HG03039 (cell line): ENCODE measurements around the gene AATF.
"Not testable (repeated sequence)": the region's sequence is repeated elsewhere in the genome, so short reads cannot be mapped to it uniquely, and the experiment has no call there.

Experiments
- ATAC-seq: cut with Tn5 transposase; IDR thresholded peaks from one replicate; pipeline ENCODE4 v1.9.1; 2021; ENCODE audit warnings: mild to moderate bottlenecking, moderate library complexity; ENCODE audit not compliant: unreplicated experiment

Gene AATF

DNA sequence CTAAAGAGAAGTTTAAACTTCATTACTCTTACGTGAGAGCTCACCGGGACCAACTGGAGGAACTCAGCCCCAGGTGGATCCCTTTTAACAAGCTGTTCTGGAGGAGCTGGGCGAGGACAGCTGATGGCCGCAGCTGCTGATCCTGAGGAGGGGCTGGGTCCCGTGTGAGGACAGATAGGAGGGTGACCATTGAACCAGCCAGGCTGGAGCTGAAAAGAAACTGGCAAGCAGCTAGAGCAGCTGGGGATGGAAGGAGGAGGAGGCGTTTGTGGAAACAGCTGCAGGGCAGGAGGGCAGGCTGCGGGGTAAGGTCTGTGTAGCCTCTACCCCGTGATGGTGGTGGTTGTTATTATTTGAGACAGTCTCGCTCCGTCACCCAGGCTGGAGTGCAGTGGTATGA is 119.5 kb downstream of the AATF start:
- no peak for ATAC-seq

DNA sequence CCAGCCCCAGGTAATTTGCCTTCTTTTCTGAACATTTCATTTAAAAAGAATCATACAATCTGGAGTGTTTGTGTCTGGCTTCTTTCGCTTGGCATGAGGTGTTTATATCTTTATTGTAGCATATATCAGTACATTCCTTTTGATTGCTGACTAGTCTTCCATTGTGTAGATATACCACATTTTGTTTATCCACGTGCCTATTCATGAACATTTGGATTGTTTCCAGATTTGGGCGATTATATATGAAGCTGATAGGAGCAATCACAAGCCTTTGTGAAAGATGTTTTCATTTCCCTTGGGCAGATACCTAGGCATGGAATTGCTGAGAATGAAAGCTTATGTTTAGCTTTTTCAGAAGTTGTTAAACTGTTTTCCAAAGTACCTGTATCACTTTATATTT is 120.3 kb downstream of the AATF start:
- no peak for ATAC-seq

DNA sequence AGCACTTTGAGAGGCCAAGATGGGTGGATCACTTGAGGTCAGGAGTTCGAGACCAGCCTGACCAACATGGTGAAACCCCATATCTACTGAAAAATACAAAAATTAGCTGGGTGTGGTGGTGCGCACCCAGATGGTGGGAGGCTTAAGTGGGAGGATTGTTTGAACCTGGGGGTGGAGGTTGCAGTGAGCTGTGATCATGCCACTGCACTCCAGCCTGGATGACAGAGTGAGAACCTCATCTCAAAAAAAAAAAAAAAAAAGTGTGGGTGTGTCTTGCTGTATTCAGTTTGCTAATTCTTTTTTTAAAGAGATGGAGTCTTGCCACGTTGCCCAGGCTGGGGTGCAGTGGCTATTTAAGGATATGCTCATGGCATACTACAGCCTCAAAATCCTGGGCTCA is 124.7 kb downstream of the AATF start:
- not testable (repeated sequence) for ATAC-seq

DNA sequence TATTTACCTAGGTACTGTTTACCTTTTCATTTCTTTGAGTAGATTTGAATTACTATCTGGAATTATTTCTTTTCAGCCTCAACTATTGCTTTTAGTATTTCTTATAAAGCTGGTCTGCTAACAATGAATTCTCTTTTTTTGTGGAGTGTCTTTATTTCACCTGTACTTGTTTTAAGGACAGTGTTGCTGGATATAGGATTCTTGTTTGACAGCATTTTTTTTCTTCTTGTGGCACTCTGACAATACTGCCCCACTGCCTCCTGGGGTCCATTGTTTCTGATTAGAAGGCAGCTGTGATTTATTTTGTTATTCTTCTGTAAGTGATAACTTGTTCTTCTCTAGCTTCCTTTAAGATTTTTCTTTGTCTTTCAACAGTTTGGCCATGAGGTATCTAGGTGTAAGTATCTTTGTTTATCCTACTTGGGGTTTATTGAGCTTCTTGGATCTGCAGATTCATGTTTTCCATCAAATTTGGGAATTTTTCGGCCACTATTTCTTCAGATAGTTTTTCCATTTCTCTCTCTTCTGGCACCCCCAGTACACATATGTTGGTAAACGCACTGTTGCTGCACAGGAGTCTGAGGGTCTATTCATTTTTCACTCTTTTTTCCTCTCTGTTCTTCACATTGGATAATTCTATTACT is 130.4 kb downstream of the AATF start:
- ATAC-seq, result no peak

DNA sequence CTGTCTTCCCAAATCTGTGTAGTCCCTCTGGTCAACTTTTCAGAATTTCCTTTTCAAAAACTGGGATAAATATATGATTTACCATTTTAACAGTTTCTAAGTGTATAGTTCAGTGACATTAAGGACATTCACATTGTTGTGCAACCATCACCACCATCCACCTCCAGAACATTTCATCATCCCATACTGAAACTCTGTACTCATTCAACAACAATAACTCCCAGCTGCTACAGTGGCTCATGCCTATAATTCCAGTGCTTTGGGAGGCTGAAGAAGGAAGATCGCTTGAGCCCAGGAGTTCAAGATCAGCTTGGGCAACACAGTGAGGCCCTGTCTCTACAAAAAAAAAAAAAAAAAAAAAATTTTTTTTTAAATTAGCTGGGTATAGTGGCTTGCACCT is 131.0 kb downstream of the AATF start:
- no peak for ATAC-seq

DNA sequence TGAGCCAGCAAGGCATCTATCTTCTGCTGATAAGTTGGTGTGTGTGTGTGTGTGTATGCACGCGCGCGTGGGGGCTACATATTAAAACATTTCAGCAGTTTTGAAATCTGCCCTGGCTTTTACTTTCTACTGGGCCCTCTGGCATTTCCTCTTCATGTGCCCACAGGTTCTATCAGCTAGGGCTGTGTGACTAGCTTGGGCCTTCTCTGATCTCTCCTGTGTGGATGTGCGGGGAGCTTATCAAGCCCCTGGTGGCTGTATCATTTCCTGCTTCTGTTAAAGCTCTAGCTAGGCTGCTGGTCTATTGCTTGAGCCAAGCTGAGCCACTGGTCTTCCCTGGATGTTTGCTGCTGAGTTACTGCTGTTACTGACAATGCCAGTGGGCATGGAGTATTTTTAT is 132.5 kb downstream of the AATF start:
- ATAC-seq, result no peak

DNA sequence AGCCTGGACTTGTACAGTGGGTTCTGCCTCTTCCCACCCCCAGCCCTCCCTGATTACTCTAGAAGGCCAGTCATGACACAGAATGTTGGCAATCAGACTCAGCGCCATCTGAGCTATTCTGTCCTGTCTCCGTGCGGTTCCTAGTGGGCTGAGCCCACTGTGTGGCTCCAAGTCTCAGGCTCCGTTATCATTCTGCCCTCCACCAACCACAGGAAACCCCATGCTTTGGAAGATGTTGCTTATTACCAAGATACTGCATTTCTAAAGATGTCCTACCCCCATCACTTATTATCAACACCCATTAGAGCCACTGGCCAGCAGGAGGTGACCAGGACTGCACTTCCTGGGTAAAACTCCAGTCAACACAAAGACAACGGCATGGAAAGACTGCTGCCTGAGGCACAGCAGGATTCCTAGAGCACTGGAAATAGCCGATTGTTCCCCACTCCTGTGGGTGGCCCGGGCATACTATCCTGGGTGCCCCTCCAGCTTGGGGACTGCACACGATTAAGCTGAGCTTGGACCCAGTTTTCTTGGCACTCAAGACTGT is 133.6 kb downstream of the AATF start:
- no peak for ATAC-seq

DNA sequence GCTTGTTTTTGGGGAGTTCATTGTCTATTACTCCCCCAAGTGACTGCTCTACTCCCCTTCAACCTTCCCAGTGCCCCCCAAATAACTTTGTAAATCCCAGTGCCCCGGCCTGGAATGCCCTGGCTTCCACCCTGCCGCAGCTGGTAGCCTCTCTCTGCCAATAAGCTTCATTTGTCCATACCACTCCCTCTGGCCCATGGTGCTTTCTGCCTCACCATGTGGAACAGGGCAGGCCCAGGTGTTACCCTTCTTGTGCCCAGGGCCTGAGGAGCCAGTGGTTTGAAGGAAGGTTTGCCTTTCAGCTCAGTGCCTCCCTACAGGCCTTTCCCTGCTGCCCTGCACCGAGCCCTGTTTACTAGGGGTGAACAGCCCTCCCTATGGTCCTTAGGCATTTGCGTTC is 134.2 kb downstream of the AATF start:
- no peak for ATAC-seq

DNA sequence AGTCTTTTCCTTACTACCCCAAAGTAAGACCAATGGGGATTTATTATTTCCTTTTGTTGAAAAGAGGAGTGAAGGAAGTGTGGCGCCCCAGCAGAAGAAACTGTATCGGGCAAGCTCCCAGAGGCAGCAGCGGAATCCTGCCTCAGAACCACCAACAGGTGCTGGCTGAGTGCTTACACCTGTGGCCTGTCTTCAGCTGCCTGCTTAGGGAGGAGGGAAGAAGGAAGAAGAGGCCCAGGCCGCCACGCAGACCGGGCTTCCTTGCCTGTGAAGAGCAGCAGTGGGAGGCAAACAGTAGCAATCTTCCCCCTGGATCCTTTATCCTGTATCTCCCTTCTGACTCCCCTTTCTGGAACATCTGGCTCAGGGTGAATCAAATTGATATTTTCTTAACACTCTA is 134.7 kb downstream of the AATF start:
- ATAC-seq, result no peak

DNA sequence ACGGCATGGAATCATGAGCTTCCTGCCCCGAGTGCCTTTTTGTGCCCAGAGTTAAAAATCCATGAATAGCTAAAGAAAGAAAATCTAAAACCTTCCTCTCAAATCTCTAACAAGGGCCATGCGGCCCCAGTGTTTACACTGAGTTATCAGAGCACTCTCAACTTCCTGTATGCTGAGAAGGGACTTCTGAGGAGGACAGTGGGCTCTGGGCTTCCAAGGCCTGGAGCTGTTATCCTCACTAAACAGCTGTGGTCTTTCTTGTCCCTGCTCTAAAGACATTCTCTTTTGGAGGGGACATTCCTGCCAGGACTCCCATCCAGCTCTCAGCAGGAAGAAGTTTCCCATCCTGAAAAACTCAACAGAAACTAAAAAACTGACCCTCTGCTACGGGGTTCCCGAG is 135.6 kb downstream of the AATF start:
- no peak for ATAC-seq

DNA sequence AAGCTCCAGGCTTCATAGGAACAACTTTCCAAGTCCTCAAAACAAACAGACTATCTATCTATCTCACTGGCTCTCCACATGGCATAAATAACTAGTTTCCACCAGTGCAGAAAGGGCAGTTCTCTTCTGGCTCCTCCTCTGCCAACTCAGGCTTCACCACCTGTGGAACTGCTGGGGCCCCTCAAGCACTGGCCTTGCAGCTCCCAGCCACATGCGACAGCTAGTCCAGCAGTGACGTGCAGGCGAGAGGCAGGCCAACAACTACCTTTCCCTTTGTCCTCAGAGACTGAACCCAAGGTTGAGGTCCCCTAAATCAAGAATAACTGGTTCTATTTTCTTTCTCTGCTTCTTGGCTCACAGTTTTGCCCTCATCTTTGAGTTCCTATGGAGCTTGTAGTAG is 137.6 kb downstream of the AATF start:
- no peak for ATAC-seq

DNA sequence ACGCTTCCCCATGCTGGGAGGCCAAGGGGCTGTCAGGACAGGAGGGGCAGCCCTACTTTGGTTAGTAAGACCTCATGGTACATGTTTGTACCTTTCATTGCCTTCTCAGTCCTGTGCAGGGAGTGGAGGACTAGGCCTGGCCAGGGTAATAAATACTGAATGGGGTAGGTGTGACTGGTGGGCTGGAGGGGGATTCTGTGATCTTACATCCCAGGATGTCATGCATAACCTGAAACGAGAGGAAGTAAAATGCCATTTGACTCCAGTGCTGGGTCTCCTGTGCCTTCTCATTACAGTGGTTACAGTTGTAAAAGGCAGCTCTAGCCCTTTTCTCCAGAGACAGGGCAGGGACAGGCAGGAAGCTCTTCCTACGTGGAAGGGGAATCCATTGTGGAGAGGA is 138.2 kb downstream of the AATF start:
- ATAC-seq, result no peak

DNA sequence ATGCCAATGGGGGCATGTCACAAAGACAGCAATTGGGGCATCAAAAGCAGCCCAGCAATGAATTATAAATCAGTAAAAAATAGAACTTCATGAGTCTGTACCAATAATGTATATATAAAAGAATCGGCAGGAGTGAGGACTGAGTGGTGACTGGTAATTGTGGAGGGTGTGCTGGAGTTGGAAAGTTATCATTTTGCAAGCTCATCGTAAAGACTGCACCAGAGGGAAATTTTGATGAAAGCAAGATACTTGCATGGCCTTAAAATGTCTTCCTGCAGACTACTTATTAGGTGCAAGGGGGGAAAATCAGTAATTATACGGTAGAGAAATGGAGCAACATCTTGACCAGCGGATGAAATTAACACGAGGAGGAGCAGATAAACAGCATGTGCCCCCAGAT is 138.9 kb downstream of the AATF start:
- no peak for ATAC-seq

DNA sequence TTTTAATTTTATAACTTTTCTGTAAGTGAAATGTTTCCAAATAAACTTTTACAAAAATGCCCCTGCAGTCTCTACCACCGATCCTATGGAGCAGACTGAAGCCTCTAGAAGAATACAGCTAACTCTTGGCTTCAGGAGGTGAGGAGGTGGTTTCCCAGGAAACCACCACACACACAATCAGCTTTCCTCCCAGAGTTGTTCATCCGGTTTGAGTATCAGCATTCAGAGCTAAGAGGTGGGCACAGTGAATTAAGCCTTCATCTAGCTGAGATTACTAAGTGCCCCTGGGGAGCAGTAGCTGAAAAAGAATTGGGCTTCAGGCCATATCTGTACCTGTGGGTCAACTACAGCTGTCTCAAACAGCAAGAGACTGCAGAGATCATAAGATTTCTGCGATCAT is 139.7 kb downstream of the AATF start:
- ATAC-seq, result no peak

DNA sequence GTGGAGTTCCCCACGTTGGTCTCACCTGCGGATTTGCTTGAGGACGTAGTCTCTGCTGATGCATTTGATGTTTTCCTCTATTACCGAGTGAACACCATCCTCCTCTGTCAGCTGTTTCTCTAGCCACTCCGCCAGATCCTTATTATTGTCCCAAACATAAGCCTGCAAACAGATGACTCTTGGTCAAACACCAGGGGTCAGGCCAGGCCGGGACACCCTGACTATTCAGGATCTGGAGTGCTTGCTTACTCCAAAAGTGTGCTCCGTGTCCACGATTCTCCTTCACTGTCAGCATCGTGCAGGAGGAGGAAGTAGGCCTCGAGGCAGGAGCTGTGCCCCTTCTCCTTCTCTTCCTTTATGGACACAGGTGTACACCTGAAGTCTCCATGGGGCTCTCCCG is 140.2 kb downstream of the AATF start:
- no peak for ATAC-seq

DNA sequence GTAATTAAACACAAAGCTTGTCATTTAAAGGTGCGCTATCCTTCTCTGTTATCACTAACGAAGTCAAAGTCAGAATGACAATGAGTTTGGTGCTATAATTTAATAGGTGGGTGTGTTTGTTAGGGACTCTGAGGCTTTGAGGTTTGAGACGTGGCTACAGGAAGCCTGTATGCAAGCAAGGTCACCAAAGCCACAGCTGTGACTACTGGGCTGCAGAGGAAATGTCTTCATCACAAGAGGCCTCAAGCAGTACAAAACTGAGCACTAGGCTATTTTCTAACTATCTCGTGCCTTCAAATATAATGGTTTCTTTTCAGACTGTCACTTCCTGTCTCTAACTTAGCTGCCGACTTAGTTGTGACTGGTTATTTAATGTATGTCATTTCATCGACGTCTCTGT is 141.2 kb downstream of the AATF start:
- no peak for ATAC-seq

DNA sequence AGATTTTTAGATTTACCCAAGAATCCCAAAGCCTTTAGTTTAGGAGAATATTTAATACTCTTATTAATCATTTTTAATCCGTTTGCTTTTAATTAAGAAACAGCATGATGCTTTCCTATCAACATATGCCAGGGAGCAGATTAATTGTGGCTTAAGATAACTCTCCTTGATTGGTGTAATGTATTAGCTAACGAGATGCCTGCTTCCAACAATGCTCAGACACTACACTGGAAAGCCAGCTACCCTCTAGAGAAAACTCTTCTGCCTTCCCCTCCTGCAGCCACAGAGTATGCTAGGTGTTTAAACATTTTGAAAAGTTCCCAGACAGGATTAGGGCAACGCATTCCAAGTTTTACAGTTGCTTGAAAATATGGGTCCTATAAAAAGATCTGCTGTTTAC is 142.2 kb downstream of the AATF start:
- ATAC-seq, result no peak

DNA sequence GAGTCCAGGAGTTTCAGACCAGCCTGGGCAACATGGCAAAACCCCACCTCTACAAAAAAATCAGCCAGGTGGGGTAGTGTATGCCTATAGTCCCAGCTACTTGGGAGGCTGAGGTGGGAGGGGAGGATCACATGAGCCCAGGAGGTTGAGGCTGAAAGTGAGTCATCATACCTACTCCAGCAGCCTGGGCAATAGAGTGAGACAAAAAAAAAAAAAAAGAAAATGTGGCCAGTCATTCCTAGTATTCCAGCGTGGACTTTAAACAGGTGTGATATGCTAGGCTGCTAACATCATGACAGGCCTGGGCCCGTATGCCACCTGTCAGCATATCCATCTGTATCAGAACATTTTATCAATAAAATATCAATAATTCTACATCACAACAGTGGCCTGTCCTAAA is 143.3 kb downstream of the AATF start:
- no peak for ATAC-seq

DNA sequence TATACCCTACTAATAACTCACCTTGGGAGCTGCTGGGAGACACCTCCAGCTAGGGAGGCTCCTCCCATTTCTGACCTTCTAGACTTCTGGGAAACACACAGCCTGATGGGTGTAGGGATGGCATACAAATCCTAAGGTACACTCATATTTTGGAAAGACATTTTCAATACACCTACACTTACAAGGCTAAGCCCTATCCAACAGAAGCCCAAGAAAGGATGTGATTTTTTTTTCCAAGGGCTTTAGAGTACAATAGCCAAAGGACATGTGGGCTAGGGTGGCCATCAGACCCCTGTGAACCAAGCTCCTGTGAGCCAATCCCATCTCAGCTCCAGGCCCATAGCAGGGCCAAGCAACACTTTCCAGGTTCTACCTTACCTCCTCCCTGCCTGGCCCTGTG is 143.9 kb downstream of the AATF start:
- no peak for ATAC-seq

DNA sequence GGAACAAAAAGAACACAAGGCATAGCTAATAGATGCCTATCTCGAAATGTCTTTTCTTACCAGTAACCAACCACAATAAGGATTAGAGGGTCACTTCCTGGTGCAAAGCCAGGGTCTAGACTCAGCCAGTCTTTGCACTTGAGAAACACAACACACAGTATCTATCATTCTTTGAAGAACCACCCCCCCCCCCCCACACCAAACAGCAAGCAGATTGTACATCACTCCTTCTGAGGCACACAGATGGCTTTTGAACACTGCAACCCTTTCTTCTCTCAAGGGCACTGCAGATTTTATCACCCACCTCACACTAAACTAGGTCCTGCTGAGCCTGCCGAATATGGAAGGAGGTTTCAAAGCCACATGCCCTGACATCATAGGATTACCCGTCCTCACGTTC is 145.6 kb downstream of the AATF start:
- ATAC-seq, result no peak

DNA sequence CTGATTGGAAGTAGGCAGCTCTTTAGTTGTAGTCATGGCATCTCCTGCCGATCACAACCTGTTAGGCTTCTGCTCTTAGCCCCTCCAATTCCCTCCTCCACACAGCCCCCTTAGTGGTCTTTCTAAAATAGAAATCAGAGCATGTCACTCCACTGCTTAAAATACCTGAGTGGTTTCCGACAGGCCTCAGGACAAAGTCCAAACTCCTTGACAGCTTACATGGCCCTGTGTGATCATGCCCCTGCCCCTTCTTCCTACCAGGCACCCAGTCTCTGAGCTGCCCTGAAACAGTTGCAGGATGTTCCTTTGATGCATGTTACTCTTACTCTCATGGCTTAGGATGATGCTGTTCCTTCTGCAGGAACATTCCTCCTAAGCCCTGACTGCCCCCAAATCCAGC is 147.3 kb downstream of the AATF start:
- ATAC-seq, result no peak

DNA sequence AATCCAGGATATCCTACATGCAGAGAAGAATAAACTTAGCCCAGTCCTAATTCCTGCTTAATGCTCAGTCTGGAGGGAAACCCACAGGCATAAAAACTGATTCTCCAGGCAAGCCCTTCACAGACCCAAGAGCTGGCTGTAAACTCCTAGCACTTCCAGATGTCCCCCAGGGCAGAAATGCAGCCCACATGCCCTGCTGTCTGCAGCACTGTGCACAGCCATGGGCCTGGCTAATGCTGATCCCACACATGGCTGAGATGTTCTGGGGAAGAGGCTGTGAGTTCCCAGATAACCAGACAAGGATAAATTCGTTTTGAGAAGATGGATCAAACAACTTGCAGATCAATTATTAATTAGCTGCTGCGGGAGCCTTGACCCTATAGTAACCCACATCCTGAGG is 148.4 kb downstream of the AATF start:
- ATAC-seq, result no peak

DNA sequence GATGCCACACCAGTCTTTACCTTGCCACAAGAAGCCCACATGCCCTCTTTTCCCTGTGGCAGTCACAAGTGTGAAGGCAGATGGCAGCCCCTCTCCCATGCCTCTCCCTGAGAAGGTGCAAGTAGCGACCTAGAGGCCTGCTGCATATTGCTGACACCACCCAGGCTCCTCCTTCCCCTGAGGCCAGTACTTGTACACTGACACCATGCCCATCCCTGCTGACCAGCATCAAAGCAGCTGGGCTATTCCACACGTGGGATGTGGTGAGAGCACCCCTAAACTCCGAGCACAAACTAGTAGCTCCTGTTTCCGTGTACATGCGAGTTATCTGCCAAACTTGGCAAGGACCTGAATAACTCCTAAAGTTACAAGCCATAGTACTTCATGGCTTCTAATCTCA is 149.4 kb downstream of the AATF start:
- no peak for ATAC-seq
